Activated CD8-positive, alpha-beta memory T cell treated with anti-CD3 and anti-CD28 coated beads for 4 hours (primary cell): ENCODE results near the gene AHI1.
"Not testable (repeated sequence)": the region's sequence is repeated elsewhere in the genome, so short reads cannot be mapped to it uniquely, and the experiment has no call there.

Experiments
- DNase-seq, 2 donors: peaks; one replicate each; pipeline ENCODE4 v3.0.0-alpha.2; 2020; ENCODE audit warnings: low read depth in 2 of 2

AHI1 gene

GRCh38 chr6:135390458-135390857 is 107.1 kb downstream of the AHI1 start:
- no peak for DNase-seq

DNA sequence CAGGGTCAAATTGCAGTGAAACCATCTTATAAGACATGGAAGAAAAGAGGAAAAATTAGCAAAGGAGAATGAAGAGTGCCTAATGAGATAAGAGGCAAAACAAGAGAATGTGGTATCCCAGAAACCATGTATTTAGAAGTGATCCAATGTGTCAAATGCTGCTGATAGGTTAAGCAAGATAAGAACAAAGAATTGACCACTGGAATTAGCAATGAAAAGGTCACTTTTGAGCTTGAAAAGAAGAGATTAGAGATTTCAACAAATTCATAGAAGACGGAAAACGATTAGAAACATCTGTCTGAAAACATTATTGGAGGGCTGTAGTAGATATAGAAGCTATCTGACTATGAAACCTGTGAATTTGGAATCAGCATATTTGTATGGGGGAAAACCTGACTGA is 112.2 kb downstream of the AHI1 start:
- no peak for DNase-seq

GRCh38 chr6:135383766-135384165 is 113.8 kb downstream of the AHI1 start:
- no peak for DNase-seq

DNA sequence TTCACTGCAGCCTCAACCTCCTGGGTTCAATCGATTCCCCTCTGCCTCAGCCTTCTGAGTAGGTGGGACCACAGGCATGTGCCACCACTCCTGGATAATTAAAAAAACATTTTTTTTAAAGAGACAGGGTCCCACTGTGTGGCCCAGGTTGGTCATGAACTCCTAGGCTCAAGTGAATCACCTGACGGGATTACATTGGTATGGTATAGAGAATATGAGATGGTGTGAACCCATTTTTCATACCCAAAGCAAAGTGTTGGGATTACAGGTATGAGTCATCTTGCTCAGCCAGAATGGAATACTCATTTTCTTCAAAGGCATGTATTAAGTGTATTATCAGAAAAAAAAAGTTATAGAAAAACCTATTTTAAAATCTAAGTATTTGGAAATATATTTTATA is 114.2 kb downstream of the AHI1 start:
- no peak for DNase-seq

DNA sequence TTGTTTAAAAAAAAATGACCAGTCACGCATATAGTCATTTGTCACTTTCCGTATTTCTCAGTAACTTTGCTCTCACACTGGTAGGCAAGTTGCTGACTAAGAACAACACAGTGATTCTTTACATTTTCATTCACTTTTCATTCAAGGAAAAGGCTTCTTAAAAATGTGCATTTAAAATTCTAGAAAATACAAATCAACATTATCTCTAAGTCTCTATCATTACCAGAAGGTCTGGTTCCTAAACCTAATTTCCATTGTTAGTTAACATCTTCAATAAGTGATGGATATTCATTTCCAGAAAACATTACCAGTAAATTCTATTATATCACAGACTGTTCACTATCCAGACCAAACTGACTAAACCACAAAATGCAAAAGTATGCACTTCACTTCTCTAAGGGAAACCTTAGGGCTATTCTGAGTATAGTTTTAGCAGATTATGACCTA is 115.3 kb downstream of the AHI1 start:
- DNase-seq = no peak

DNA sequence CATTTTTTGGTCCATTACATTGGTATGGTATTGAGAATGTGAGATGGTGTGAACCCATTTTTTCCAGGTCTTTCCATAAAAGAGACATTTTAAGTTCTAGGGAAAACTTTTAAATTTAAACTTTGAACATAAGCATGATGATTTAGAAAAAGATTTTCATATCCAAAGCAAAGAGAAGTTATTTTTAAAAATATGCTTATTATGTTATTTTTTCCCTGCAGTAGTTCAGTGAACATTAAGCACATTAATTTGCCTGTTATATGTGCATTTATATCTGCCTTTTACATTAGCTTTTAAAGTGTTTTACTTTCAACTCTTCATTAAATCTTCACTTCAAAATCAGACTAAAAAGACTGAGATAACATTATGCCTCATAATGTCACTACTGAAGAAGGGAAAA is 116.7 kb downstream of the AHI1 start:
- no peak for DNase-seq

GRCh38 chr6:135379647-135380046 is 117.9 kb downstream of the AHI1 start:
- DNase-seq = no peak

DNA sequence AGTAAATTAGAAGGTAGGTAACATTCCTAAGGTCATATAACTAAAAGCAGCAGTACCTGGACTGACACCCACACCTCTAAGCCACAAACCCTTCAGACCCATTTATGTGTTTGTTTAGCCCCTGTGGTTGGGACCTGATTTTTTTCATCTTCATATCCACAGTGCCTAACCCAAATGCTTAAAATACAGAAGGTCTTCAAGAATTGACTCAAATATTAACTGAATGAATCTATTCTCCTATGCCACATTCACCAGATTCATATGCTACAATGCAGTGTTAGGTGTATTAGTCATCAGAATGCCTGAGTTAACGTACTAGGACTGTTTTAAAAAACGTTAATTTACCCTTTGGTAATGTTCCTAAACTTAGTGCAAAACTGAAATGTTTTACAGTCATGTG is 124.8 kb downstream of the AHI1 start:
- no peak for DNase-seq

- not testable (repeated sequence) for DNase-seq
Observed at GRCh38 chr6:135363622-135364021, 133.9 kb downstream of the AHI1 start.

GRCh38 chr6:135362124-135362523 is 135.4 kb downstream of the AHI1 start:
- DNase-seq = no peak

GRCh38 chr6:135360222-135360621 is 137.3 kb downstream of the AHI1 start:
- no peak for DNase-seq

GRCh38 chr6:135358985-135359384 is 138.6 kb downstream of the AHI1 start:
- DNase-seq = no peak

- DNase-seq = no peak
Observed at GRCh38 chr6:135358251-135358821, 139.2 kb downstream of the AHI1 start.

- DNase-seq = no peak
Observed at GRCh38 chr6:135354407-135354806, 143.1 kb downstream of the AHI1 start.

- DNase-seq = no peak
Observed at GRCh38 chr6:135353113-135353512, 144.4 kb downstream of the AHI1 start.

GRCh38 chr6:135351635-135352034 is 145.9 kb downstream of the AHI1 start:
- no peak for DNase-seq

DNA sequence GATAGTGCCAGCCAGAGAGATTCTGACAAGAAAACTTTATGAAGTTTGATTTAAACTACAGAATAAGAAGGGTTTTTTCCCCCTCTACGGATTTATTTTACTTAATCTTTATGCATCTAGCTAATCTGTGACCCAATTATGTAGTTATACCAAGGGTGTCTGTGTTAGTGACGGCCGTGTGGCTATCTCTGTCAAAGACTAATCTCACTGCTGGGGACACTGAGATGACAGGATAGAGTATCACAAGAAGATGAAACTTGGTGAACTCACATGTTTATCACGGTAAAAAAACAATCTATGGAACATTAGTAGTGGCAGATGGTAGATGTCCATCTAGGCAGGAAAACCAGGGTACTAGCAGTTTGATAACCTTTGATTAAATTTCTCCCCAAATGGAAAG is 149.7 kb downstream of the AHI1 start:
- no peak for DNase-seq

- no peak for DNase-seq
Observed at GRCh38 chr6:135346747-135347146, 150.8 kb downstream of the AHI1 start.

DNA sequence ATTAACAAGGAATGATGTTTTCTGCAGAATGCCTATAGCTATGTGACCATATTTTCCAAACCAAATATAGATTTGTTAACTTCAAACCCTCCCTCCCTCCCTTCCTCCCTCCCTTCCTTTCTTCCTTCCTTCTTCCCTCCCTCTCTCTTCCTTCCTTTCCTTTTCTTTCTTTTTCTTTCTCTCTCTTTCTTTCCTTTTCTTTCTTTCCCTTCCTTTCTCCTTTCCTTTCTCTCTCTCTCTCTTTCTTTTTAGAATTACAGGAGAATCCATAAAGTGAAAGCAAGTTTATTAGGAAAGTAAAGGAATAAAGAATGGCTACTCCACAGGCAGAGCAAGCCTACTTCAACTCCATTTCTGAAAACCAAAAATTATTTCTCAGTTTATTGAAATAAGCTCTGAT is 153.0 kb downstream of the AHI1 start:
- DNase-seq = no peak

- DNase-seq = not testable (repeated sequence)
Observed at GRCh38 chr6:135339920-135340319, 157.6 kb downstream of the AHI1 start.

GRCh38 chr6:135334169-135334568 is 163.4 kb downstream of the AHI1 start:
- DNase-seq = no peak

GRCh38 chr6:135331002-135331401 is 166.5 kb downstream of the AHI1 start:
- no peak for DNase-seq

DNA sequence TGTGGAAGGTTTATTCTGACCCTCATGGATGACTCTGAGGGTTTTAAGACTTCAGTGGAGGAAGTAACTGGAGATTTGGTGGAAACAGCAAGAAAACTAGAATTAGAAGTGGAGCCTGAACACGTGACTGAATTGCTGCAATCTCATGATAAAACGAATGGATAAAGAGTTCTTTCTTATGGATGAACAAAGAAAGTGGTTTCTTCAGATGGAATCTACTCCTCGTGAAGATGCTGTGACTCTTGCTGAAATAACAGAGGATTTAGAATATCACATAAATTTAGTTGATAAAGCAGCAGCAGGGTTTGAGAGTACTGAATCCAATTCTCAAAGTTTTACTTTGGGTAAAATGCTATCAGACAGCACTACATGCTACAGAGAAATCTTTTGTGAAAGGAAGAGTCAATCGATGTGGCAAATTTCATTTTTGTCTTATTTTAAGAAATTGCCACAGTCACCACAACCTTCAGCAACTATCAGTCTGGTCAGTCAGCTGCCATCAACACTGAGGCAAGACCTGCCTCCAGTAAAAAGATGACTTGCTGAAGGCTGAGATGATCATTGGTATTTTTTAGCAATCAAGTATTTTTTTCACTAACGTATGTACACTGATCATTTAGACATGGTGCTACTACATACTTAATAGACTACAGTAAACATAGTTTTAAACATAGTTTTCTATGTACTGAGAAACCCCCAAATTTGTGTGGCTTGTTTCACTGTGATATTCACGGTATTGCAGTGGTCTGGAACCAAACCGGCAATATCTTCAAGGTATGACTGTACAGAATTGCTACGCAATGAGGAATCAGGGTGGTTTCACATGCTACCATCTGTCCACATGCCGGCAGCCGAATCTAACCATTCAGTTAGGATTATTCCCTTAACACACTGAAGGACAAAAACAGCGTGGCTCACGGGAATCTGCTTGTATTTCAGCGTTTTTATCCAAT is 167.4 kb downstream of the AHI1 start:
- DNase-seq = no peak
